ENCODE results near the gene ENO1.

DNA sequence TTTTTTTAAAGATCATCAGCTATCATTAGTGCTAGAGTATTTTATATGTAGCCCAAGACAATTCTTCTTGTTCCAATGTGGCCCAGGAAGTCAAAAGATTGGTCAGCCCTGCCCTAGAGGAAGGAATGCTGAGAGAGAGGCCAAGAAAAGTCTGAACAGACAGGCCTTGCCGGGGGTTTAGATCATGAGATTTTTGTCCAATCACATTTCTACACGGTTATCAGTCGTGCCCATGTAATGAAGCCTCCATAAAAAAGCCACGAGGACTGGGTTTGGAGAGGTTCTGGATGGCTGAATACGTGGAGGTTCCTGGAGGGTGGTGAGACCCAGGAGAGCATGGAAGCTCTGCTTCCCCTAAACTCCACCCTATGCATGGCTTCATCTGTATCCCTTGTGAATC lies 24.3 kb upstream of the ENO1 start:
- TF ChIP-seq, protein P1, sequence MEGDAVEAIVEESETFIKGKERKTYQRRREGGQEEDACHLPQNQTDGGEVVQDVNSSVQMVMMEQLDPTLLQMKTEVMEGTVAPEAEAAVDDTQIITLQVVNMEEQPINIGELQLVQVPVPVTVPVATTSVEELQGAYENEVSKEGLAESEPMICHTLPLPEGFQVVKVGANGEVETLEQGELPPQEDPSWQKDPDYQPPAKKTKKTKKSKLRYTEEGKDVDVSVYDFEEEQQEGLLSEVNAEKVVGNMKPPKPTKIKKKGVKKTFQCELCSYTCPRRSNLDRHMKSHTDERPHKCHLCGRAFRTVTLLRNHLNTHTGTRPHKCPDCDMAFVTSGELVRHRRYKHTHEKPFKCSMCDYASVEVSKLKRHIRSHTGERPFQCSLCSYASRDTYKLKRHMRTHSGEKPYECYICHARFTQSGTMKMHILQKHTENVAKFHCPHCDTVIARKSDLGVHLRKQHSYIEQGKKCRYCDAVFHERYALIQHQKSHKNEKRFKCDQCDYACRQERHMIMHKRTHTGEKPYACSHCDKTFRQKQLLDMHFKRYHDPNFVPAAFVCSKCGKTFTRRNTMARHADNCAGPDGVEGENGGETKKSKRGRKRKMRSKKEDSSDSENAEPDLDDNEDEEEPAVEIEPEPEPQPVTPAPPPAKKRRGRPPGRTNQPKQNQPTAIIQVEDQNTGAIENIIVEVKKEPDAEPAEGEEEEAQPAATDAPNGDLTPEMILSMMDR (IDR thresholded peaks at IDR 0.05): no peak
- no peak for TF ChIP-seq POLR2AphosphoS5 (IDR thresholded peaks at IDR 0.05)
- no peak for TF ChIP-seq POLR2A (IDR thresholded peaks at IDR 0.05)

Data from prostate gland (tissue), 2 donors.